Measurements from ENCODE around the gene MNAT1.

The MNAT1 gene

DNA sequence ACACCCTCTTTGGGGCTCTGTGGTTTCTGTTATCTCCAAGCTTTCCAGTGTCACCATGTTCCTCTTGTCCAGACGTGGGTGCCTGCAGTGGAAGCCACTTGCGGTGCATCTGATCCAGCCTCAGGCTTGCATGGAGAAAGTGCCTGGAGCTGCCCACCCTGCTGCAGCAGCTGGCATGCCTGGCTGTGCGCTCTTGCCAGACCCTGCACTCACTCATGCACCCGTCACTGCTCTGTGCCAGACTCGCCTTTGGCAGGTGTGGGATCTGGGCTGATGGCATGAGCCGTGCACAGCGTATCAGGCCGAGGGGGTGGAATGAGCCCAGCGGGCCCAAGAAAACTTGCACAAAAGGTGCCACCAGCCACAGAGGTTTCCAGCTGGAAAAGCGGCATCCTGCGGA is 105.1 kb downstream of the MNAT1 start:
- Histone ChIP-seq H3K4me2 (ENCODE audit: low read length) (no peak overlapping the region), H3K4me1 (ENCODE audit: control insufficient read depth, low read length) (peaks cover 16% of the 10 kb centered on the region), H3K4me3 (ENCODE audit: low read length) (no peak overlapping the region), H3K9me2 (replicated peaks; ENCODE audit: control insufficient read depth, low read length) (no peaks in the 10 kb centered on the region), H4K20me1 (ENCODE audit: control insufficient read depth, insufficient read depth, low read depth, low read length) (no peaks in the 10 kb centered on the region), H3K27ac (ENCODE audit: low read depth, low read length) (no peak overlapping the region), H3K9me3 (ENCODE audit: control insufficient read depth, insufficient read depth, low read length) (no peaks in the 10 kb centered on the region), H3K79me2 (ENCODE audit: control insufficient read depth, low read length) (no peaks in the 10 kb centered on the region), H3K27me3 (ENCODE audit: control insufficient read depth, low read length) (no peaks in the 10 kb centered on the region), H3K36me3 (ENCODE audit: control insufficient read depth, low read length) (peaks cover 16% of the 10 kb centered on the region), H3F3A (ENCODE audit: control insufficient read depth, insufficient read depth) (no peaks in the 10 kb centered on the region)
- TF ChIP-seq, protein P1, sequence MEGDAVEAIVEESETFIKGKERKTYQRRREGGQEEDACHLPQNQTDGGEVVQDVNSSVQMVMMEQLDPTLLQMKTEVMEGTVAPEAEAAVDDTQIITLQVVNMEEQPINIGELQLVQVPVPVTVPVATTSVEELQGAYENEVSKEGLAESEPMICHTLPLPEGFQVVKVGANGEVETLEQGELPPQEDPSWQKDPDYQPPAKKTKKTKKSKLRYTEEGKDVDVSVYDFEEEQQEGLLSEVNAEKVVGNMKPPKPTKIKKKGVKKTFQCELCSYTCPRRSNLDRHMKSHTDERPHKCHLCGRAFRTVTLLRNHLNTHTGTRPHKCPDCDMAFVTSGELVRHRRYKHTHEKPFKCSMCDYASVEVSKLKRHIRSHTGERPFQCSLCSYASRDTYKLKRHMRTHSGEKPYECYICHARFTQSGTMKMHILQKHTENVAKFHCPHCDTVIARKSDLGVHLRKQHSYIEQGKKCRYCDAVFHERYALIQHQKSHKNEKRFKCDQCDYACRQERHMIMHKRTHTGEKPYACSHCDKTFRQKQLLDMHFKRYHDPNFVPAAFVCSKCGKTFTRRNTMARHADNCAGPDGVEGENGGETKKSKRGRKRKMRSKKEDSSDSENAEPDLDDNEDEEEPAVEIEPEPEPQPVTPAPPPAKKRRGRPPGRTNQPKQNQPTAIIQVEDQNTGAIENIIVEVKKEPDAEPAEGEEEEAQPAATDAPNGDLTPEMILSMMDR (IDR thresholded peaks at IDR 0.05; ENCODE audit: low read depth, low read length, poor library complexity, severe bottlenecking) = no peak
- TF ChIP-seq EZH2phosphoT487 (IDR thresholded peaks at IDR 0.05; ENCODE audit: borderline replicate concordance, low read length) = no peak

DNA sequence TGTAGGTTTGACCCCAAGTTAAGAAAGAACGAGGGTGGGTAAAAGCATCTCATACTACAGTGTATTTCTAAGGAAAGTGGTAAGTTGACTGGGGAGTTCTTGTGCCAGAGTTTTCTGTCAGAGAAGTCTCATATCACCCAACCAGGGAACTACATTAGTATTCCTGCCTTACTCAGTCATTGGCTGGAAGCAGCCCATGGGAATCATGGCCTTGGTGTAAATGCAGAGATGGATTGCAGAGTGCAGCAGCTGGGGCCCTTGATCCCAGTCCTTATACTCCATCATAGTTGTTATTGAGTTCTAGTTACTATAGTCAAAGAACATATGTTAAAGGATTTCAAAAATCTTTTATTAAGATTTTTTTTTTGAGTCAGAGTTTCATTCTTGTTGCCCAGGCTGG is 105.8 kb downstream of the MNAT1 start:
- H3K4me2 ChIP-seq (ENCODE audit: low read length) = no peak overlapping the region
- TF ChIP-seq, protein P1 (IDR thresholded peaks at IDR 0.05; ENCODE audit: low read depth, low read length, poor library complexity, severe bottlenecking) = no peak
- TF ChIP-seq EZH2phosphoT487 (IDR thresholded peaks at IDR 0.05; ENCODE audit: borderline replicate concordance, low read length) = no peak
- no peaks in the 10 kb centered on the region for H3K79me2 ChIP-seq (ENCODE audit: control insufficient read depth, low read length)
- H3K9me3 ChIP-seq (ENCODE audit: control insufficient read depth, insufficient read depth, low read length) = no peaks in the 10 kb centered on the region
- H3K4me3 ChIP-seq (ENCODE audit: low read length) = no peak overlapping the region
- peaks cover 4% of the 10 kb centered on the region for H3F3A ChIP-seq (ENCODE audit: control insufficient read depth, insufficient read depth)
- H3K27me3 ChIP-seq (ENCODE audit: control insufficient read depth, low read length) = no peaks in the 10 kb centered on the region
- no peaks in the 10 kb centered on the region for H3K9me2 ChIP-seq (replicated peaks; ENCODE audit: control insufficient read depth, low read length)
- H3K27ac ChIP-seq (ENCODE audit: low read depth, low read length) = no peak overlapping the region
- no peaks in the 10 kb centered on the region for H4K20me1 ChIP-seq (ENCODE audit: control insufficient read depth, insufficient read depth, low read depth, low read length)
- H3K36me3 ChIP-seq (ENCODE audit: control insufficient read depth, low read length) = peaks cover 16% of the 10 kb centered on the region
- H3K4me1 ChIP-seq (ENCODE audit: control insufficient read depth, low read length) = peaks cover 22% of the 10 kb centered on the region

DNA sequence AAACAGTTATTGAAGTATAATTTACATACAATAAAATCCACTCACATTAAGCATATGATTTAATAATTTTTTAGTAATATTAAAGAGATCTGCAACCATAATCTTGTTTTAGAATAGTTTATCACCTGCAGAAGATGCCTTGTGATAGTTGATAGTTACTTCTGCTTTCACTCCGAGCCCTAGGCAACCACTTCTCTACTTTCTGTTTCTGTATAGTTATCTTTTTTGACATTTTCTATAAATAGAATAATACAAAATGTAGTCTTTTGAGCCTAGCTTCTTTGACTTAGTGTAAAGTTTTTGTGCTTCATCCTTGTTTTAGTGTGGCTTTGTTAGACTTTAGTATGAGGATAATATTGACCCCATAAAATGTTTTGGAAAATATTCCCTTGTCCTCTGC is 111.0 kb downstream of the MNAT1 start:
- Histone ChIP-seq H3K27me3 (ENCODE audit: control insufficient read depth, low read length) (no peaks in the 10 kb centered on the region), H3K4me3 (ENCODE audit: low read length) (peak overlapping the region; percentile 65), H3K4me2 (ENCODE audit: low read length) (peak overlapping the region; percentile 87), H3K9me3 (ENCODE audit: control insufficient read depth, insufficient read depth, low read length) (peaks cover 8% of the 10 kb centered on the region), H3K27ac (ENCODE audit: low read depth, low read length) (peak overlapping the region; percentile 97), H3K4me1 (ENCODE audit: control insufficient read depth, low read length) (peaks cover 36% of the 10 kb centered on the region), H3K79me2 (ENCODE audit: control insufficient read depth, low read length) (0 out of 2 replicates have a peak, but pooled peaks cover 4% of the 10 kb centered on the region), H3K36me3 (ENCODE audit: control insufficient read depth, low read length) (peaks cover 40% of the 10 kb centered on the region), H3K9me2 (replicated peaks; ENCODE audit: control insufficient read depth, low read length) (no peaks in the 10 kb centered on the region), H3F3A (ENCODE audit: control insufficient read depth, insufficient read depth) (peaks cover 14% of the 10 kb centered on the region), H4K20me1 (ENCODE audit: control insufficient read depth, insufficient read depth, low read depth, low read length) (no peaks in the 10 kb centered on the region)
- TF ChIP-seq, protein P1 (IDR thresholded peaks at IDR 0.05; ENCODE audit: low read depth, low read length, poor library complexity, severe bottlenecking) = no peak
- TF ChIP-seq EZH2phosphoT487 (IDR thresholded peaks at IDR 0.05; ENCODE audit: borderline replicate concordance, low read length) = no peak
